PC-3 (cell line): Measurements from ENCODE around the gene TMEM259.
"Not testable (repeated sequence)": the region's sequence is repeated elsewhere in the genome, so short reads cannot be mapped to it uniquely, and the experiment has no call there.

ENCODE experiments used
- CTCF ChIP-seq: fragments of 300-600 bp; sonication (generic); conservative IDR thresholded peaks from 2 replicates; pipeline ENCODE4 v1.5.1; 2017; ENCODE audit warnings: antibody characterized with exemption, low read depth, mild to moderate bottlenecking, low read length
- EZH2 ChIP-seq: fragments of 300-600 bp; sonication (generic); IDR thresholded peaks from one replicate; pipeline ENCODE4 v1.6.1; 2017; ENCODE audit warnings: antibody characterized with exemption, mild to moderate bottlenecking, low read length; ENCODE audit not compliant: unreplicated experiment
- EZH2phosphoT487 ChIP-seq: fragments of 300-600 bp; sonication (generic); IDR thresholded peaks from 2 replicates; pipeline ENCODE4 v1.6.1; 2018; ENCODE audit warnings: mild to moderate bottlenecking, antibody characterized with exemption, low read length, borderline replicate concordance

- not testable (repeated sequence) for TF ChIP-seq CTCF, EZH2, EZH2phosphoT487
Measured at GRCh38 chr19:1023883-1024188, 2.9 kb upstream of the TMEM259 start.
